ENCODE data around the gene ATP6AP1. TPM values are rescaled to one million over a fixed set of nuclear protein-coding genes. Genes with fewer than 3 reads are reported as not detected.

Gene ATP6AP1
- polyA plus RNA-seq, 1 experiment: 65.0 TPM

GRCh38 chrX:154444755-154445246, 16.3 kb downstream of the ATP6AP1 start:
- ChIA-PET CTCF (interaction anchor here (0.6 kb wide), 1 partner anchor 758 kb away, joined by 3 read pairs; no protein-coding TSS in a partner anchor), POLR2A (interaction anchor here (0.6 kb wide), 1 partner anchor 66 kb away, joined by 4 read pairs; the partner anchor contains the start of gene EMD)
- TF ChIP-seq, protein P1, sequence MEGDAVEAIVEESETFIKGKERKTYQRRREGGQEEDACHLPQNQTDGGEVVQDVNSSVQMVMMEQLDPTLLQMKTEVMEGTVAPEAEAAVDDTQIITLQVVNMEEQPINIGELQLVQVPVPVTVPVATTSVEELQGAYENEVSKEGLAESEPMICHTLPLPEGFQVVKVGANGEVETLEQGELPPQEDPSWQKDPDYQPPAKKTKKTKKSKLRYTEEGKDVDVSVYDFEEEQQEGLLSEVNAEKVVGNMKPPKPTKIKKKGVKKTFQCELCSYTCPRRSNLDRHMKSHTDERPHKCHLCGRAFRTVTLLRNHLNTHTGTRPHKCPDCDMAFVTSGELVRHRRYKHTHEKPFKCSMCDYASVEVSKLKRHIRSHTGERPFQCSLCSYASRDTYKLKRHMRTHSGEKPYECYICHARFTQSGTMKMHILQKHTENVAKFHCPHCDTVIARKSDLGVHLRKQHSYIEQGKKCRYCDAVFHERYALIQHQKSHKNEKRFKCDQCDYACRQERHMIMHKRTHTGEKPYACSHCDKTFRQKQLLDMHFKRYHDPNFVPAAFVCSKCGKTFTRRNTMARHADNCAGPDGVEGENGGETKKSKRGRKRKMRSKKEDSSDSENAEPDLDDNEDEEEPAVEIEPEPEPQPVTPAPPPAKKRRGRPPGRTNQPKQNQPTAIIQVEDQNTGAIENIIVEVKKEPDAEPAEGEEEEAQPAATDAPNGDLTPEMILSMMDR (IDR thresholded peaks at IDR 0.05; ENCODE audit: low read depth, low read length): no peak
- DNase-seq (ENCODE audit: low read depth, low spot score): no peak
- no peaks in the 10 kb centered on the region for H3K27me3 ChIP-seq (ENCODE audit: control insufficient read depth, insufficient read depth, low read length)
- H3K27ac ChIP-seq (ENCODE audit: low read depth, low read length): no peak overlapping the region
- H3K9me3 ChIP-seq (ENCODE audit: control insufficient read depth, insufficient read depth, low read length): no peaks in the 10 kb centered on the region
- H3K4me3 ChIP-seq (ENCODE audit: low read depth, low read length): peak overlapping the region; percentile 66

GRCh38 chrX:154445776-154446175, 17.3 kb downstream of the ATP6AP1 start:
- TF ChIP-seq, protein P1 (IDR thresholded peaks at IDR 0.05; ENCODE audit: low read depth, low read length): no peak
- no peaks in the 10 kb centered on the region for H3K27me3 ChIP-seq (ENCODE audit: control insufficient read depth, insufficient read depth, low read length)
- no peak for DNase-seq (ENCODE audit: low read depth, low spot score)
- no peaks in the 10 kb centered on the region for H3K9me3 ChIP-seq (ENCODE audit: control insufficient read depth, insufficient read depth, low read length)
- H3K4me3 ChIP-seq (ENCODE audit: low read depth, low read length): no peak overlapping the region
- ChIA-PET CTCF (no interaction called here), POLR2A (no interaction called here)
- no peak overlapping the region for H3K27ac ChIP-seq (ENCODE audit: low read depth, low read length)

DNA sequence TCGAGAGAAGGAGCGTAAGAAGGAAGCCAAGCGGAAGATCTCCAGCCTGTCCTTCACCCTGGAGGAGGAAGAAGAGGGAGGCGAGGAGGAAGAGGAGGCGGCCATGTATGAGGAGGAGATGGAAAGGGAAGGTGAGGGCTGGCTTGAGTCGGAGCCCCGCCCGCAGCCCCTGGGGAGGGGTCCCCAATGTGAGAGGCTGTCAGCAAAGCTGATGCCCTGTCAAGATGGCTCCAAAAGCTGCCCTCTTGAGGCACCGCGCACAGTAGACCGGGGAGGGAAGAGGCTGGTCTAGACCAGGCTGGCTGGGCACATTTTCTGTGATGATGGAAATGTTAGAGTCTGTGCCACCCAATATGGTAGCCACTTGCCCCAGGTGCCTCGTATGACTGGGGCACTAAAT, 18.0 kb downstream of the ATP6AP1 start:
- ChIA-PET CTCF (no interaction called here), POLR2A (no interaction called here)
- Histone ChIP-seq H3K9me3 (ENCODE audit: control insufficient read depth, insufficient read depth, low read length) (no peaks in the 10 kb centered on the region), H3K27ac (ENCODE audit: low read depth, low read length) (no peak overlapping the region), H3K4me3 (ENCODE audit: low read depth, low read length) (no peak overlapping the region), H3K27me3 (ENCODE audit: control insufficient read depth, insufficient read depth, low read length) (no peaks in the 10 kb centered on the region)
- TF ChIP-seq, protein P1 (IDR thresholded peaks at IDR 0.05; ENCODE audit: low read depth, low read length): no peak
- DNase-seq (ENCODE audit: low read depth, low spot score): no peak

GRCh38 chrX:154448484-154448883, 20.0 kb downstream of the ATP6AP1 start:
- ChIA-PET POLR2A (interaction anchor here (0.7 kb wide), 1 partner anchor 31 kb away, joined by 5 read pairs; no protein-coding TSS in a partner anchor), CTCF (no interaction called here)
- no peak for DNase-seq (ENCODE audit: low read depth, low spot score)
- Histone ChIP-seq H3K27me3 (ENCODE audit: control insufficient read depth, insufficient read depth, low read length) (no peaks in the 10 kb centered on the region), H3K27ac (ENCODE audit: low read depth, low read length) (no peak overlapping the region), H3K4me3 (ENCODE audit: low read depth, low read length) (no peak overlapping the region), H3K9me3 (ENCODE audit: control insufficient read depth, insufficient read depth, low read length) (no peaks in the 10 kb centered on the region)
- TF ChIP-seq, protein P1 (IDR thresholded peaks at IDR 0.05; ENCODE audit: low read depth, low read length): no peak

DNA sequence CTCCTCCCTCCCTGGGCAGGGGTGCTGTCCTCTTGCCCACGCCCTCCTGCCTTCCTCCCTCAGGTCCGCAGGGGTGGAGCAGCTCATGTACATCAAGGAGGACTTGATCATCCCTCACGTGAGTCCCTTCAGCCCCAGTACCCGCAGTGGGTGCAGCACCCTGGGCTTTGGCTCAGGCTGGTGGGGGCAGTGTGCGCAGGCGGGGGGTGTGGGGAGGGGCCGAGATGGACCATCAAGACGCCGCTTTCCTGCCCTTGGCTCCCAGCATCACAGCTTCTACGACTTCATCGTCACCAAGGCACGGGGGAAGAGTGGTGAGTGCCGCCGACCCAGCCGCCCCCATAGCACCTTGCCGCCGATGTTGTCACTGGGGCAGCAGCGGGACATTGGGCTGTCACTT, 21.1 kb downstream of the ATP6AP1 start:
- no peaks in the 10 kb centered on the region for H3K9me3 ChIP-seq (ENCODE audit: control insufficient read depth, insufficient read depth, low read length)
- CTCF ChIA-PET: no interaction called here
- no peak overlapping the region for H3K27ac ChIP-seq (ENCODE audit: low read depth, low read length)
- H3K4me3 ChIP-seq (ENCODE audit: low read depth, low read length): no peak overlapping the region
- H3K27me3 ChIP-seq (ENCODE audit: control insufficient read depth, insufficient read depth, low read length): no peaks in the 10 kb centered on the region
- DNase-seq (ENCODE audit: low read depth, low spot score): no peak
- TF ChIP-seq, protein P1 (IDR thresholded peaks at IDR 0.05; ENCODE audit: low read depth, low read length): no peak
- POLR2A ChIA-PET: no interaction called here

All from AG04450 (cell line).